ENCODE data around the gene SIAH1.
A peak's percentile ranks its signal among the peaks of the same experiment; 100 is the strongest.
"Not testable (repeated sequence)": the region's sequence is repeated elsewhere in the genome, so short reads cannot be mapped to it uniquely, and the experiment has no call there.

The SIAH1 gene

GRCh38 chr16:48366165-48367093, 18.8 kb downstream of the SIAH1 start:
- no peak for DNase-seq (ENCODE audit: low spot score)

DNA sequence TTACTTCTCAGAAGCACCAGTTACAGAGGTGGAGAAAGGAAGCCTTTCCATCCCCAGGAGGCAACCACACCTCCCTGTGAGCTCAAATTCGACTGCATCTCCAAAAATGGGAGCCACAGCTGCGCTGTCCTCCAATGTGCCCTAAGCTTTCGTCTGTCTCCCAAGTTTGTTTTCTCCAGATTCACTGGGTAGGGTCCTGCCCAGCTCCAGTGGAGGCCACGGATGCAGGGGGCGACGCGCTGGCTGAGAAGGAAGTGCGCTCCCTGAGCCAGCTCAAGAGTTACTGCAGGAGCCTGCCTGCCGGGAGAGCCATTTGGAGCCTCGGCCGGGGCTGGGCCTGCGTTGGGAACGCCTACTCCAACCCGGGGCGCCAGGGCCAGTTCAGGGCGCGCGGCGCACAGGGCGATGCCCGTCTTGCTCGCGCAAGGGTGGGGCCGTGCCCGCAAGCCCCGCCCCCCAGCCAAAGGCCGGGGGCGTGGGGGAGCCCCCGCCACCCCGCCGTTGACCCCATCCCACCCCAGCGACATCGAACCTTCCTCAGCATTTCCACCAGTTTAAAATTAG, 19.5 kb downstream of the SIAH1 start:
- DNase-seq (ENCODE audit: low spot score): peak; percentile 39

DNA sequence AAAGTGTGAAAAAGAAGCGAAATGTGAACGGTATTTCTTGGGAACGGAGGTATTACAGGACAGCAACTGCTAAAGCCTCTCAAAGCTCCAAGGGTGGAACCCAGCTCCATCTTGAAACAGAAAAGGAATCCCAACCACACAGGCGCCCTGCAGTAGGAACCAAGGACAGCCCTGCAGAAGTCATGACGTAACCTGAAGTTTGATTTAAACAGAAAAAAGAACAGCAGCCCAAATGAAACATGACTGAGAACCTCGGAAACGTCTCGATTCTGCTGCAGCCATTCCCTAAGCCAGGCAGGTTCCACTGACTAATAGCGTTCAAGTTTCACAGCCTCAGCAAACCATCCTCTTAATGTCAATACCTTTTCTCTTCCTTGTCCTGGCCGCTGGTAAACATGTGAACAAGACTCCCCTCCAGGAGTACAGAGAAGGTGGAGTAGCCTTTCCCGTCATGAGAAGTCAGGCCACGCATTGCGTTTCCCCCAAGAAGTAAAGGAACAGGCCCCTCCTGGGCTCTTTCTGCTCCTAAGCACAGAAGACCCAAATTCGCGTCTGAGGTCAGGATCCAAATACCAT, 20.1 kb downstream of the SIAH1 start:
- no peak for DNase-seq (ENCODE audit: low spot score)

DNA sequence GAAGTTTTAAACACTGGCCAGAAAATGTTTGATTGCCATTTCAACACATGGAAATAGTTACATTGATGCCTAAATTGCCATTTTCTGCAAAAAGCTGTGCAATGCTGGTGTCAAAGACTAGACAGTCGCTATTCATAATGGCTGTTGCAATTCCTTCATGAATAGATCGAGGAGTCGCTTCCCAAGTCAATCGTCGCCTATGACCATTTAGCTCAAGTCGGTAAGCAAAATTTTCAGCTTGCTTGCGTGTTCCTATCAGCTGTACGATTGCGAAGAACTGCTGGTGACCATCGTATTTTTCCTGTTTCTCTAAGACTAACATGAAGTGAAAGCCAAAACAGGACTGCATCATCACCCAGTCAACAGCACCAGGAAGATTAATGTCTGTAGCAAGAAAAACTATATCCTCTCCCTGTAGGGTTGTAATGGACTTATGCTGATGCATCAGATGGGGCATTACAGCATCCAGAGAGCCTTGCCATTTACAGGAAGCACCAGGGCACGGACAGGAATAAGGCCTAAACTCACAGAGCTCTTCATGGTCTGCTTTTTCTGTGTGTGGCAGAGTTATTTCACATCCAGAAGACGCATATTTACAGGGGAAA, 23.6 kb downstream of the SIAH1 start:
- no peak for DNase-seq (ENCODE audit: low spot score)

- DNase-seq (ENCODE audit: low spot score): no peak
Measured at GRCh38 chr16:48361012-48361411, 24.2 kb downstream of the SIAH1 start.

GRCh38 chr16:48359983-48360382, 25.2 kb downstream of the SIAH1 start:
- no peak for DNase-seq (ENCODE audit: low spot score)

DNA sequence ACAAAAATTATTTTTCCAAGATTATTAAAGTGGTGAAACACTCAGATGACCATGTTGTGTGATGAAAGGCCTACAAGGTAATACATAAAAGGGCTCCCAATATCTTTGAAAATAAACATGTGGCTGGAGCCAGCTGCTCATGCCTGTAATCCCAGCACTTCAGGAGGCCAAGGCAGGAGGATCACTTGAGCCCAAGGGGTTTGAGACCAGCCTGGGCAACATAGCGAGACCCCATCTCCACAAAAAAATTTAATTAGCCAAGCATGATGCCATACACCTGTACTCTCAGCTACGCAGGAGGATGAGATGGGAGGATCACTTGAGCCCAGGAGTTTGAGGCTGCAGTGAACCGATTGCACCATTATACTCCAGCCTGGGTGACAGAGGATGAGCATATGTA, 26.8 kb downstream of the SIAH1 start:
- no peak for DNase-seq (ENCODE audit: low spot score)

DNA sequence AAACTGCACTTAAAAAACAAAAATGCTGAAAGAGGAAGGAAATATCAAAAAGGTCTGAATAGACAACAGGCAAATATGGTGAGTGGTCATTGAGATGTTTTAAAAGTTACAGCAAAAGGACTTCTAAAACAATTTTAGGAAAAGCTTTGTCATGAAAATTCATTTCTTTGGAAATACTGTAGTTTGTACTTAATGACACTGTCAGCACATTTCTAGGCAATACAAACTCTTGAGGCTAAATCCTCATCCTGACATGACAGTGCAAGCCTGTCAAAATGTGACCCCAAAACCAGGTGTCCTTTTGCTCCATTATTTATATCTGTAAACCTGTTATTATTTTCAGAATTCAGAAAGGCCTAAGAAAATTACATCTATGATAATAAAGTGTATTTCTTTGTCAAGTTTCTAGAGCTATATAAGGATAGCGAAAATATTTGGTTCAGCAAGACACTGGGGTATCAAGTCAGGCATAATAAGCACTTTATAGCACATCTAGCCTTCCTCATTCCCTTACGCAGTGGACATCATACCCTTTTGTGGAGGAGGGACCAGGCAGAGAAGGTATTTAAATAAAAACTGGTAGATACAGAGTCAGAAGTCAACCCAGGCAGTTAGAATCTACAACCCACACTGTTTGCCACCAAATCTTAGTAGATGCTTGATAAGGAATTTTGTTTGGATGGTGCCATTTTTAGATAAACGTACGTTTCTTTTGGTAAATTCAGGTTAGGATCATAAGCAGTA, 28.4 kb downstream of the SIAH1 start:
- no peak for DNase-seq (ENCODE audit: low spot score)

DNA sequence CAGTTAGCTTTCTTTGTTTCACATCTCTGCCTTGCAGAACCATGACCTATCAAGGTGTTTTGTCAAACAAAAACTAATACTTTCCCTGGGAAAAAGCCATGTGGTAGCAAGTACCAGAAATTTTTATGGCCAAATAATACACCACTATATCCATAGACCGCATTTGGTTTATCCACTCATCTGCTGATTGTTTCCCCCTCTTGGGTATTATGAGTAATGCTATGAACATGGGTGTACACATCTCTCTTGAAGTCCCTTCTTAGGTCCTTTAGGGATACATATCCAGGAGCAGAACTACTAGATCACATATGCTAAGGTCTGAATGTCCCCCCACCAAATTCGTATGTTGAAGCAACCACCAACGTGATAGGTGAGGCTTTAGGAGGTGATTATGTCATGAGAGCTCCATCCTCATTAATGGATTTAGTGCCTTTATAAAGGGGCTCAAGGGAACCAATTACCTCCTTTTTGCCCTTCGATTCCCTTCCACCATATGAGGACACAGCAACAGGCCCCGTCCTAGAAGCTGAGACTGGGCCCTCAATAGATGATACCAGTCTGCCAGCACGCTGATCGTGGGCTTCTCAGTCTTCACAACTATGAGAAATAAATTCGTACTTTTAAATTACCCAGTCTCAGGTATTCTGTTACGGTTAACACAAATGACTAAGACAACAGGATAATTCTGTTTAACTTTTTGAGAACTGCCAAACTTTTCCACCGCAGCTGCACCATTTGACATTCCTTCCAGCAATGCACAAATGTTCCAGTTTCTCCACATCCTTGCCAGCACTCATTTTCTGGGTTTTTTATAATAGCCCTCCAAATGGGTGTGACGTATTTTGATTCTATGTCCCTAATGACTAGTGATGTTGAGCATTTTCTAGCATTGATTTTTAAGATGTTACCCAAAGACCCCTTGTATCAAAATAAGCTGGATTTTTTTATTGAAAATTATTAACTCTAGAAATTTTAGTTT, 30.0 kb downstream of the SIAH1 start:
- DNase-seq (ENCODE audit: low spot score): no peak

GRCh38 chr16:48354385-48354784, 30.8 kb downstream of the SIAH1 start:
- DNase-seq (ENCODE audit: low spot score): not testable (repeated sequence)

- peak; percentile 57 for DNase-seq (ENCODE audit: low spot score)
Measured at GRCh38 chr16:48353565-48354163, 31.5 kb downstream of the SIAH1 start.

DNA sequence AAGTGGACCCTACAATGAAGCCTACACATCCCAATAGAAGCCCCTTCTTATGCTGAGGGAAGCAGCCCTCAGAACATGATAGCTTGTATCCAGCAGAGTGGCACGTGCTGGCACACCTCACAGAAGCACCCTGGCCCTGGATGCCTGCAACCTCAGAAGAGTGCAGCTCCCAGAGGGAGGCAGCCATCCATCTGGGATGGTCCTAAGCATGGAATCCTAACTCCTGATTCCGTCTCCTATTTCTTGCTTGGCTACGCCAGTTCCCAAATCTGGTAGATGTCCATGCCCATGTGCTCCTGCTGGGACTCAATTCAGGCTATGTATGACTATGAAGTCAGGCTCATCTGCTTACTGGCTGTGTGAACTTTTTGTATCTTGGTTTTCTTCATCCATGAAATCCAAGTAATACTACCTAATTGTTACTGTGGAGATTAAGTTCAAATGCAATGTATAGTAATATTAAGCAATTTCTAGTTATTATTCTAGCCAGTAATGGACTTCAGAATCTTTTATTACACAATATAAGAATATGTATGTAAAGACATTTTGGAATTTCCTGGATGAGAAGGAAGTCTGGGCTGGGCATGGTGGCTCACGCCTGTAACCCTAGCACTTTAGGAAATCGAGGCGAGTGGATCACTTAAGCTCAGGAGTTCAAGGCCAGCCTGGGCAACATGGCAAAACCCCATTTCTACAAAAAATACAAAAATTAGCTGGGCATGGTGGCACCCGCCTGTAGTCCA, 32.4 kb downstream of the SIAH1 start:
- no peak for DNase-seq (ENCODE audit: low spot score)

GRCh38 chr16:48350736-48351135, 34.5 kb downstream of the SIAH1 start:
- DNase-seq (ENCODE audit: low spot score): no peak

- DNase-seq (ENCODE audit: low spot score): no peak
Measured at GRCh38 chr16:48347980-48348379, 37.2 kb downstream of the SIAH1 start.

GRCh38 chr16:48347191-48347865, 37.9 kb downstream of the SIAH1 start:
- DNase-seq (ENCODE audit: low spot score): no peak

DNA sequence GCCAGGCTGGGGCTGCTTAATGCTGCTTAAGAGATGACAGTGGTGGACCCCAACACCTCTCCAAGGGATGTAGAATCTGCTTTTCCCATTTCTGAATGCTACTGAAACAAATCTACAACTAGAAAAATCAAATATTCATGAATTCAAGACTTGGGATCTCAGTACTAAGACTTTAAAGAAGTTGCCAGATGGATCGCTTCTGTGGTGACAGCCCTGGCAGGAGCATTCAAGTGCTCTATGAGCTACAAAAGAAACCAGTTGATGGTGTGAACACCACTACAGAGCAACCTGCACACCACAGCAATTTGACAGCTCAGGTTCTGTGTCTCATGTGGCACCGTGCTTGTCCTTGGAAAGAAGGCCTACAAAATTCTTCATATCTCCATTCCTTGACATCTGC, 42.6 kb downstream of the SIAH1 start:
- DNase-seq (ENCODE audit: low spot score): no peak

DNA sequence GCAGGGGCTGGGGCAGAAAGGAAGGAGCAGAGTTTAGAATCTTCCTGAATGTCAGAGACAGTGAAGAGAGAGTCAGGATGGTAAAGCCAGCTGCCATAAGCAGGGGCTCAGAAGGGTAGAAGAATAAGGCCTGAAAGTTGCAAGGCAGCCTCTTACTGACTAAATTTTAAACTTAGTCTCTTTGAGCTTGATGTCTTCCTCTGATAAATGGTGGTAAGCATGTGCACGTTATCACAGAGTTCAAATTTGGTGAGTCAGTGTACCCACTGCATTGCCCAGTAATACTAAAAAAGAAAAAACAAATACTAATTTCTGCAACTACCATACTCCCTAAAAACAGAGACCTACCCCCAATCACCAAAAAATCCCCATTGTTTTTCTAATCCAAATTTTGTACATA, 45.2 kb downstream of the SIAH1 start:
- DNase-seq (ENCODE audit: low spot score): no peak

GRCh38 chr16:48335961-48336360, 49.3 kb downstream of the SIAH1 start:
- DNase-seq (ENCODE audit: low spot score): no peak

GRCh38 chr16:48334325-48334724, 50.9 kb downstream of the SIAH1 start:
- DNase-seq (ENCODE audit: low spot score): no peak

Measured in COLO829 (cell line).